Mesothelial cell of epicardium (in vitro differentiated cells): Measurements from ENCODE around the gene TK1. TPM values are rescaled to one million over a fixed set of nuclear protein-coding genes. Genes with fewer than 3 reads are reported as not detected.

ENCODE experiments used
- DNase-seq, 2 experiments: peaks; one replicate each; pipeline ENCODE4 v3.0.0; 2021; ENCODE audit warnings: low spot score in 2 of 2; ENCODE audit not compliant: unreplicated experiment in 2 of 2
- H3K27ac Mint-ChIP-seq: 2 replicates; pipeline ENCODE4 v1.8.0; 2021; ENCODE audit warnings: mixed read lengths
- H3K27me3 Mint-ChIP-seq: 2 replicates; pipeline ENCODE4 v1.8.0; 2021; ENCODE audit warnings: low read depth, mixed read lengths
- H3K36me3 Mint-ChIP-seq: 2 replicates; pipeline ENCODE4 v1.8.0; 2021; ENCODE audit warnings: mixed read lengths
- H3K4me1 Mint-ChIP-seq: 2 replicates; pipeline ENCODE4 v1.8.0; 2021; ENCODE audit warnings: mixed read lengths
- H3K4me3 Mint-ChIP-seq: 2 replicates; pipeline ENCODE4 v1.8.0; 2021; ENCODE audit warnings: mild to moderate bottlenecking, moderate library complexity, mixed read lengths
- H3K9me3 Mint-ChIP-seq: 2 replicates; pipeline ENCODE4 v1.8.0; 2021; ENCODE audit warnings: mixed read lengths
- total RNA-seq: library from RNA; stranded (reverse); gene quantifications from 3 replicates; pipeline ENCODE4 v1.2.1, GENCODE V29; 2021
- TF ChIP-seq, protein P1 (sequence below): fragments of 200-600 bp; sonication (generic); IDR thresholded peaks from one replicate; pipeline ENCODE4 v1.5.0; 2021; ENCODE audit warnings: antibody characterized with exemption; ENCODE audit not compliant: unreplicated experiment

TK1 gene
- total RNA-seq, 1 donor from 2014 or later: 23.3 TPM

DNA sequence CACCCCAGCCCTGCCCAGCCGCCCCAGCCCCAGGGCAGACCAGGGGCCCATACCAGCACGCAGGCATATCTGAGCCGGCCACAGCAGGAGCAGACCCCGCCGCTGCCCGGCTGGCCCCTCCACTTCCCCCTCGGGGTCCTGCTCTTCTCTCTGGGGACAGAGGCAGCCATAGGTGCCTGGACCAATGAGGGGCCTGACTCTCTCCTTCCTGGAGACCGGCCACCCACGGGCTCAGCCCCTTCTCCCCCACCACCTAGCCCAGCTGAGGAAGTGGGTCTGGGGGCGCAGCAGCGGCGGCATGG lies 62.1 kb downstream of the TK1 start:
- Mint-ChIP-seq H3K4me3 (no peak overlapping the region), H3K36me3 (peaks cover 5% of the 10 kb centered on the region), H3K27ac (no peak overlapping the region), H3K27me3 (no peaks in the 10 kb centered on the region), H3K4me1 (peaks cover 21% of the 10 kb centered on the region), H3K9me3 (no peaks in the 10 kb centered on the region)
- DNase-seq: no peak
- TF ChIP-seq, protein P1, sequence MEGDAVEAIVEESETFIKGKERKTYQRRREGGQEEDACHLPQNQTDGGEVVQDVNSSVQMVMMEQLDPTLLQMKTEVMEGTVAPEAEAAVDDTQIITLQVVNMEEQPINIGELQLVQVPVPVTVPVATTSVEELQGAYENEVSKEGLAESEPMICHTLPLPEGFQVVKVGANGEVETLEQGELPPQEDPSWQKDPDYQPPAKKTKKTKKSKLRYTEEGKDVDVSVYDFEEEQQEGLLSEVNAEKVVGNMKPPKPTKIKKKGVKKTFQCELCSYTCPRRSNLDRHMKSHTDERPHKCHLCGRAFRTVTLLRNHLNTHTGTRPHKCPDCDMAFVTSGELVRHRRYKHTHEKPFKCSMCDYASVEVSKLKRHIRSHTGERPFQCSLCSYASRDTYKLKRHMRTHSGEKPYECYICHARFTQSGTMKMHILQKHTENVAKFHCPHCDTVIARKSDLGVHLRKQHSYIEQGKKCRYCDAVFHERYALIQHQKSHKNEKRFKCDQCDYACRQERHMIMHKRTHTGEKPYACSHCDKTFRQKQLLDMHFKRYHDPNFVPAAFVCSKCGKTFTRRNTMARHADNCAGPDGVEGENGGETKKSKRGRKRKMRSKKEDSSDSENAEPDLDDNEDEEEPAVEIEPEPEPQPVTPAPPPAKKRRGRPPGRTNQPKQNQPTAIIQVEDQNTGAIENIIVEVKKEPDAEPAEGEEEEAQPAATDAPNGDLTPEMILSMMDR: no peak

Other genes starting within 250 kb of the TK1 start
- 21.2 to 30.3 TPM (median 27.0 TPM) in 3 replicates for gene TNRC6C, start 228.3 kb downstream of the TK1 start, total RNA-seq
- gene TMC6, start 58.3 kb downstream of the TK1 start, total RNA-seq: 85.5 to 96.8 TPM (median 86.4 TPM) in 3 replicates
- 0.60 to 1.2 TPM (median 1.1 TPM) in 3 replicates for gene TMC8, start 56.3 kb downstream of the TK1 start, total RNA-seq
- gene C17orf99, start 40.7 kb downstream of the TK1 start, total RNA-seq: 0.16 TPM in 1 of 3 replicates, not detected in the others
- gene SYNGR2, start 18.5 kb downstream of the TK1 start, total RNA-seq: 47.7 to 52.7 TPM (median 52.0 TPM) in 3 replicates
- 24.1 to 32.3 TPM (median 27.6 TPM) in 3 replicates for gene AFMID, start 310 bp upstream of the TK1 start, total RNA-seq
- gene BIRC5, start 27.2 kb upstream of the TK1 start, total RNA-seq: 22.8 to 23.8 TPM (median 22.9 TPM) in 3 replicates
- 1.5 to 1.8 TPM (median 1.5 TPM) in 3 replicates for gene TMEM235, start 44.6 kb upstream of the TK1 start, total RNA-seq
- gene SOCS3, start 173.0 kb upstream of the TK1 start, total RNA-seq: 45.7 to 50.0 TPM (median 49.8 TPM) in 3 replicates
- gene PGS1, start 191.6 kb upstream of the TK1 start, total RNA-seq: 62.0 to 66.5 TPM (median 62.3 TPM) in 3 replicates